Upper lobe of right lung (tissue), 1 donor: ENCODE data around the gene ARFIP1. TPM values are rescaled to one million over a fixed set of nuclear protein-coding genes. Genes with fewer than 3 reads are reported as not detected.

Experiments used
- ATAC-seq: fragments of 200-7000 bp; cut with Tn5 transposase; one replicate; pipeline ENCODE4 v1.9.1; 2020; ENCODE audit warnings: mild to moderate bottlenecking, moderate library complexity
- DNase-seq: peaks from one replicate; pipeline ENCODE4 v3.0.0-alpha.2; 2020
- H3K27ac ChIP-seq: fragments of 200-600 bp; one replicate; pipeline ENCODE4 v1.8.0; 2022
- H3K27me3 ChIP-seq: fragments of 200-600 bp; one replicate; pipeline ENCODE4 v1.8.0; 2022; ENCODE audit warnings: mild to moderate bottlenecking
- H3K36me3 ChIP-seq: fragments of 200-600 bp; one replicate; pipeline ENCODE4 v1.8.0; 2022
- H3K4me1 ChIP-seq: fragments of 200-600 bp; one replicate; pipeline ENCODE4 v1.8.0; 2022
- H3K4me3 ChIP-seq: fragments of 200-600 bp; one replicate; pipeline ENCODE4 v1.8.0; 2022; ENCODE audit warnings: mild to moderate bottlenecking
- H3K9me3 ChIP-seq: fragments of 200-600 bp; one replicate; pipeline ENCODE4 v1.8.0; 2022
- intact Hi-C: fragments of 100-400 bp; cut with DNase I; formaldehyde crosslinking; loops from one replicate; pipeline ENCODE4 v1.11.0; 2022
- total RNA-seq: library from RNA; stranded (reverse); fragmentation: NEBNext Ultra II Directional; extraction: Animal tissue kit (Norgen Biotek cat#: 25700); gene quantifications from one replicate; pipeline ENCODE4 v1.2.1, GENCODE V29; 2021
- TF ChIP-seq, protein P1 (sequence below): fragments of 200-600 bp; IDR thresholded peaks from one replicate; pipeline ENCODE4 v1.8.0; 2022; ENCODE audit warnings: antibody characterized with exemption
- donor health status: DM: no; HTN: yes; CAD: no; lungs with severe emphysema.

ARFIP1 gene
- total RNA-seq, 1 donor from 2014 or later = 29.3 TPM

DNA sequence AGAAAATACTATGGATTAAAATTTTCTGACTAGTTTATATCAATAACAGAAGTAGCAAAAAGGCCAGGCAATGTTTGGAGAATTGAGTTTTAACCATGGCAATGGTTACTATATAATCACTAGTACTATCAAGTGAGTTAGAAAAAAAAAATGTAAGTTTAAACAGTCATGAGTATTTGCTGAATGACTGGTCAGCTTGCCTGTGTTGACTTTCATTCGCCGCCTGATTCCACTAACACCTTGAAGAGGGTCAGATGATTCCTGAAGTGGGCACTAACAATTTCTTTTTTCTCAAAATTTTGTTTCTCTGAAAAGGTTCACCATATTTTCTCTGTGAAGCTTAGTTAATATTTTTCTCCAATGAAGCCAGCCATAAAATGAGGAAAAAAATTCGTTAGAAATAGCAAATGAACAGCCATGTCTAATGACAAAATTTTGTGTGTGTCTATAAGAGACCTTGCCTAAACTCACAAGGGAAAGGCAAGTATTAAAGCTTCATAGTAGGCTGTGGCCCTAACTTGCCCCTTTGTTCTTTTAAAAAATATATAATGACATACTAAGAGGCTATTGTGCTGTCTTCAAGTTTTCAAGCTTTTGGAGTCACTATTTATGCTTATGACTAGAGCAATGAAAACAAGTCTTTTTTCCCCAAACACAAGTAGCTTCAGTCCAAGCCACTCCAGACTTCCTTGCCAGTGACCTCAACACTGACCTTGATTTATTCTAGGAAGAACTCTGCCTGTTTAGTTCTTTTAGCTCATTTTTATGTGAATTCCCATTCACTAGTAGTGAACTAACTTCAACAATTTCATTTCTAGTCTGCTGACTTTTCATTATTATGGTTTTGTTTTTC is 138.0 kb downstream of the ARFIP1 start:
- H3K9me3 ChIP-seq = no peaks in the 10 kb centered on the region
- peak overlapping the region; percentile 3 for H3K27ac ChIP-seq
- H3K36me3 ChIP-seq = no peaks in the 10 kb centered on the region
- H3K27me3 ChIP-seq = no peaks in the 10 kb centered on the region
- no peaks in the 10 kb centered on the region for H3K4me1 ChIP-seq
- DNase-seq (no peak), ATAC-seq (peak; percentile 74)
- intact Hi-C loops = no loop called here
- H3K4me3 ChIP-seq = no peak overlapping the region
- TF ChIP-seq, protein P1, sequence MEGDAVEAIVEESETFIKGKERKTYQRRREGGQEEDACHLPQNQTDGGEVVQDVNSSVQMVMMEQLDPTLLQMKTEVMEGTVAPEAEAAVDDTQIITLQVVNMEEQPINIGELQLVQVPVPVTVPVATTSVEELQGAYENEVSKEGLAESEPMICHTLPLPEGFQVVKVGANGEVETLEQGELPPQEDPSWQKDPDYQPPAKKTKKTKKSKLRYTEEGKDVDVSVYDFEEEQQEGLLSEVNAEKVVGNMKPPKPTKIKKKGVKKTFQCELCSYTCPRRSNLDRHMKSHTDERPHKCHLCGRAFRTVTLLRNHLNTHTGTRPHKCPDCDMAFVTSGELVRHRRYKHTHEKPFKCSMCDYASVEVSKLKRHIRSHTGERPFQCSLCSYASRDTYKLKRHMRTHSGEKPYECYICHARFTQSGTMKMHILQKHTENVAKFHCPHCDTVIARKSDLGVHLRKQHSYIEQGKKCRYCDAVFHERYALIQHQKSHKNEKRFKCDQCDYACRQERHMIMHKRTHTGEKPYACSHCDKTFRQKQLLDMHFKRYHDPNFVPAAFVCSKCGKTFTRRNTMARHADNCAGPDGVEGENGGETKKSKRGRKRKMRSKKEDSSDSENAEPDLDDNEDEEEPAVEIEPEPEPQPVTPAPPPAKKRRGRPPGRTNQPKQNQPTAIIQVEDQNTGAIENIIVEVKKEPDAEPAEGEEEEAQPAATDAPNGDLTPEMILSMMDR = no peak

DNA sequence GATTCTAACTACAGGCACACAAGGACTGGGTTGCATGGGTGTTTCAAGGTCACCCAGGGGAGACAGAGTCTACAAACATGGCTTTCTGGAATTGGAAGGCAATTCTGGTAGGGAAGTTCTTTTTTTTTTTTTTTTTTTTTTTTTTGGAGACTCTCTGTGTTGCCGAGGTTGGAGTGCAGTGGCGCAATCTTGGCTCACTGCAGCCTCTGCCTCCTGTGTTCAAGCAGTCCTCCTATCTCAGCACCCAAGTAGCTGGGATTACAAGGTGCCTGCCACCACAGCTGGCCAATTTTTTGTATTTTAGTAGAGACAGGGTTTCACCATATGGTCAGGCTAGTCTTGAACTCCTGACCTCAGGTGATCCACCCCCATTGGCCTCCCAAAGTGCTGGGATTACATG is 140.1 kb downstream of the ARFIP1 start:
- DNase-seq = peak; percentile 68
- ATAC-seq = peak; percentile 31
- intact Hi-C loops = no loop called here
- Histone ChIP-seq H3K27me3 (no peaks in the 10 kb centered on the region), H3K4me1 (no peaks in the 10 kb centered on the region), H3K36me3 (no peaks in the 10 kb centered on the region), H3K4me3 (no peak overlapping the region), H3K27ac (no peak overlapping the region), H3K9me3 (no peaks in the 10 kb centered on the region)
- TF ChIP-seq, protein P1 = no peak

DNA sequence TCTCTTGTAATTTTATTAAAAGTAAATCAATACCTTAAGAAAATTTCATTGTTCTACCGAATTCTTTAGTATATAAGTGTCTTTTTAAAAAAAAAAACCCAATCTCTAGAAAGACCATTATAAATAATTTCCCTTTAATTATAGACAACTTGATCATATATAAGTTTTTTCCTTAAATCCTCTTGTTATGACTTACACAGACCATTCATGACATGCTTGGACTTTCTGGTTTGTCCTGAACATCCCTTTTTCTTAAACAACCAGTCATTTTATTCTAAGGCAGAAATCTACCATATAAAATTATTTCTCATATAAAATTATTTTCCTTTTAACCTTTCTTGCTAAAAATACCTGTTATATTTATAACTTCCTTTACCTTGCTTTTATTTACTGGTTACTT is 141.0 kb downstream of the ARFIP1 start:
- Histone ChIP-seq H3K27ac (no peak overlapping the region), H3K27me3 (no peaks in the 10 kb centered on the region), H3K9me3 (no peaks in the 10 kb centered on the region), H3K4me1 (no peaks in the 10 kb centered on the region), H3K4me3 (no peak overlapping the region), H3K36me3 (no peaks in the 10 kb centered on the region)
- TF ChIP-seq, protein P1 = no peak
- DNase-seq = no peak
- no peak for ATAC-seq
- intact Hi-C loops = no loop called here

DNA sequence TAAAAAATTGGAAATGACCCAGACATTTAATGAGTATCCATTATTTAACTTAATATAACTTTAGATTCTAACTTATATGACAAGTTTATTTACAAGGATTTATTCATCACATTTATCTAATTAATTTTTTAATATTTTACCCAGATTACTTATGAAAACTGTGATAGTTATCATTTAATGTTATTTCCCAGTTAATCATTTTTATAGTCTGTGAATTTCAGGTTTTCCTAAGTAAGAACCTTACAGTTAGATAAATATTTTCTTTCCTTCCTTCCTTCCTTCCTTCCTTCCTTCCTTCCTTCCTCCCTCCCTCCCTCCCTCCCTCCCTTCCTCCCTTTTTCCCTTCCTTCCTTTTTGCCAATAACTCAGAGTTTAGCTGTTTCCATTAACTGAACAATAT is 141.5 kb downstream of the ARFIP1 start:
- no peaks in the 10 kb centered on the region for H3K9me3 ChIP-seq
- H3K27ac ChIP-seq = no peak overlapping the region
- DNase-seq (no peak), ATAC-seq (no peak)
- H3K36me3 ChIP-seq = no peaks in the 10 kb centered on the region
- no peaks in the 10 kb centered on the region for H3K27me3 ChIP-seq
- intact Hi-C loops = no loop called here
- TF ChIP-seq, protein P1 = no peak
- H3K4me3 ChIP-seq = no peak overlapping the region
- H3K4me1 ChIP-seq = no peaks in the 10 kb centered on the region

DNA sequence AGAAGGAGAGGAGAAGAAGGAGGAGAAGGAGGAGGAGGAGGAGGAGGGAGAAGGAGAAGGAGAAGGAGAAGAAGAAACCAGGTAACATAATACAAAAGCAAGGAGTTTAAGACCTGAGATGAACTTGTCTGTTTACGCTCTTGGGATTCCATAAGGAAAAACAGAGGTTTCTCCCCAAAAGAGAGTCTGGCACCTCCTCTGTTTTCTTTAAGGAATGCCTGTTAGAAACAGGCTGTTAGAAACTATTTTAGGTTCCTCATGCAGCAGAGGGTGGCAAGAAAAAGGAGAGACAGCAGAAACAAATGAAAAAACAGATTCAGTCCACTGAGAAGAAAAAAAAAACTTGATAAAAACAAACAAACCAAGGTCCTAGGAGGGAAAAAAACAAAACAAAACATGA is 146.1 kb downstream of the ARFIP1 start:
- no peaks in the 10 kb centered on the region for H3K4me1 ChIP-seq
- ATAC-seq = no peak

More for the DNA sequence above, 146.1 kb downstream of the ARFIP1 start:
- TF ChIP-seq, protein P1 = no peak
- H3K4me3 ChIP-seq = no peak overlapping the region
- H3K36me3 ChIP-seq = no peaks in the 10 kb centered on the region
- no peaks in the 10 kb centered on the region for H3K27me3 ChIP-seq
- no peaks in the 10 kb centered on the region for H3K9me3 ChIP-seq
- DNase-seq = no peak
- intact Hi-C loops = no loop called here
- no peak overlapping the region for H3K27ac ChIP-seq
